Bone marrow (tissue), 2 donors: Measurements from ENCODE around the gene ZXDA.

Experiments used
- DNase-seq, 2 donors: peaks; one replicate each; lab custom pipeline; 2025; lab: John Stamatoyannopoulos, UW

ZXDA gene

DNA sequence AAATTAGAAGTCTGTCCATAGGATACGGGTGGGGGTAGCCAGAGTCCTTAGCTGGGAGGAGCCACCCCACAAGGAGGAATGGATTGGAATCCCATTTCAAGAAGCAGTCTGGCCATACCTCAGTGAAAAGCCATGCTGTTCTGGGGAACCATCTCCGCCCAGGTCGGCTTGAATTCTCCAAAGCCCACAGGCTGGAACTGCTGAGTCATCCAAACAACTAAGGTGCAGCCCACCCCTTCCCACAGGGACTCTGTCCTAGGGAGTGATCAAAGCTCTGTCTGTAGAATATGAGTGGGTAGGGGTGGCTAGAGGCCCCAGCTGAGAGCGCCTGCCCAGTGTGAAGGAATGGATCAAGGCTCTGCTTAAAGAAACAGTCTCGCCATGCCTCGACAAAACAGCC, 38.8 kb downstream of the ZXDA start:
- no peak for DNase-seq
